Measurements from ENCODE around the gene FLNC. TPM values are rescaled to one million over a fixed set of nuclear protein-coding genes. Genes with fewer than 3 reads are reported as not detected.

FLNC gene
- total and polyA plus RNA-seq, 9 of the 15 experiments (the other 6 are each of a cell fraction or from before 2014, with no cell fraction given): 0.90 to 155 (median 28.8) TPM

- TF ChIP-seq ZNF511 (CRISPR knock-in tag; IDR thresholded peaks at IDR 0.05) (peak; percentile 24; the same call in 1 of the 2 replicates), SAFB (IDR thresholded peaks at IDR 0.05; ENCODE audit: borderline replicate concordance, low read depth, low read length) (no peak), CBFA2T2 (conservative IDR thresholded peaks at IDR 0.05) (peak; percentile 92), THRAP3 (IDR thresholded peaks at IDR 0.05; ENCODE audit: borderline replicate concordance) (no peak), BCL6 (CRISPR knock-in tag; IDR thresholded peaks at IDR 0.05) (no peak), ZFP1 (CRISPR knock-in tag; IDR thresholded peaks at IDR 0.05) (no peak), GABPA (tag; conservative IDR thresholded peaks at IDR 0.05; ENCODE audit: low read depth) (no peak), NFE2 (IDR thresholded peaks at IDR 0.05; ENCODE audit: low read depth) (peak; percentile 74), ZBTB17 (CRISPR knock-in tag; IDR thresholded peaks at IDR 0.05) (peak; percentile 47; the same call in 1 of the 2 replicates), L3MBTL2 (IDR thresholded peaks at IDR 0.05) (peak; percentile 59), ZNF740 (CRISPR knock-in tag; IDR thresholded peaks at IDR 0.05) (no peak), ZNF740 (tag; IDR thresholded peaks at IDR 0.05) (peak in 1 of 2 experiments; percentile 64; a peak in 1 of 4 replicates), MCM7 (IDR thresholded peaks at IDR 0.05) (no peak), CGGBP1 (CRISPR knock-in tag; IDR thresholded peaks at IDR 0.05) (no peak), TEAD4 (IDR thresholded peaks at IDR 0.05; ENCODE audit: low read length) (peak; percentile 91), TEAD4 (CRISPR knock-in tag; IDR thresholded peaks at IDR 0.05; ENCODE audit: borderline replicate concordance) (no peak), ZNF277 (CRISPR knock-in tag; IDR thresholded peaks at IDR 0.05; ENCODE audit: borderline replicate concordance) (no peak), AFF1 (IDR thresholded peaks at IDR 0.05; ENCODE audit: low read depth in 1 of 2, partially characterized antibody in 2 of 2) (peak in 1 of 2 experiments; percentile 41), ZNF717 (CRISPR knock-in tag; IDR thresholded peaks at IDR 0.05) (no peak), ZFP36 (IDR thresholded peaks at IDR 0.05; ENCODE audit: low read depth, low read length, partially characterized antibody) (peak; percentile 74), TOE1 (IDR thresholded peaks at IDR 0.05; ENCODE audit: borderline replicate concordance) (0 out of 2 replicates have a peak, but pooled peaks have one; percentile 18), TOE1 (CRISPR knock-in tag; IDR thresholded peaks at IDR 0.05; ENCODE audit: borderline replicate concordance, low read depth) (no peak)
These were observed 17.6 kb upstream of the FLNC start (continued) for GRCh38 chr7:128812514-128813168.
